Body of pancreas (tissue), 4 donors: ENCODE data around the gene KCNN3.

ENCODE experiments used
- CTCF ChIP-seq, 7 experiments: fragments of 450-650 bp in 4 of 7; fragments of 200-600 bp in 3 of 7; sonication (generic) in 3 of 7; IDR thresholded peaks; one replicate each; pipeline ENCODE4 v1.5.1; 2016 to 2019; ENCODE audit warnings: antibody characterized with exemption in 7 of 7
- POLR2A ChIP-seq, 3 donors: fragments of 450-650 bp; IDR thresholded peaks; one replicate each; pipeline ENCODE4 v1.6.1; 2016; ENCODE audit warnings: antibody characterized with exemption in 3 of 3, mild to moderate bottlenecking in 2 of 3

- no peak for TF ChIP-seq CTCF (IDR thresholded peaks at IDR 0.05)
- no peak for TF ChIP-seq POLR2A (IDR thresholded peaks at IDR 0.05)
Observed at GRCh38 chr1:154866257-154867063, 3.6 kb downstream of the KCNN3 start.
